Ectodermal cell (in vitro differentiated cells): ENCODE measurements around the gene BMP5.

ENCODE experiments used
- H3K27ac ChIP-seq: 2 replicates; pipeline ENCODE4 v1.7.0; 2013; ENCODE audit warnings: mild to moderate bottlenecking, low read depth, low read length; ENCODE audit not compliant: insufficient read depth, poor library complexity, severe bottlenecking
- H3K27me3 ChIP-seq: 2 replicates; pipeline ENCODE4 v1.7.0; 2013; ENCODE audit warnings: mild to moderate bottlenecking, low read length; ENCODE audit not compliant: insufficient read depth, control insufficient read depth, poor library complexity, severe bottlenecking
- H3K36me3 ChIP-seq: one replicate; pipeline ENCODE4 v1.7.0; 2013; ENCODE audit warnings: low read length; ENCODE audit not compliant: control insufficient read depth, insufficient read depth
- H3K4me1 ChIP-seq: one replicate; pipeline ENCODE4 v1.7.0; 2013; ENCODE audit warnings: low read length; ENCODE audit not compliant: control insufficient read depth, insufficient read depth
- H3K4me3 ChIP-seq: 2 replicates; pipeline ENCODE4 v1.7.0; 2013; ENCODE audit warnings: low read depth, low read length, control low read depth; ENCODE audit not compliant: insufficient read depth
- H3K9me3 ChIP-seq: 2 replicates; pipeline ENCODE4 v1.7.0; 2013; ENCODE audit warnings: mild to moderate bottlenecking, low read length, moderate library complexity; ENCODE audit not compliant: control insufficient read depth
- WGBS, 2 experiments: methylation state at CpG; one replicate each; pipeline ENCODE4 v1.1.7; 2013; ENCODE audit warnings: missing lambda C conversion rate in 2 of 2; 5-methylcytosine and 5-hydroxymethylcytosine counted together

Gene BMP5

DNA sequence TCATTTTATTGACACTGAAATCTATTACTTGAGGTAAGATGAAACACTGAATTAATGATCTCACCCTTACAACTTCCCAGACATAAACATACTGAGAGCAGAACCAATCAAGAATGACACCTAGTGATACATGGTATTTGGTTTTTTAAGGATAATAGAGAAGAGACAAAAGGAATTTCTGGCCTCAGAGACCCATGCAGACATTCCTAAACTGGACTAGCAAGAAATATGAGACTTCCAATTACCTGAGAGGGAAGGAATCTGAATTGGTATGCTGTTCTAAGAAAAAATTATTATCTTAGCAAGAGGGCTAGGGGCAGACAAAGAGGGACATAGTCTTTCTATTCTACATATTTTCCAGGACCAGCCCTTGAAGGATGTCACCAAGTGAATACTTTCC, 141.1 kb downstream of the BMP5 start:
- no peaks in the 10 kb centered on the region for H3K4me1 ChIP-seq
- no peaks in the 10 kb centered on the region for H3K9me3 ChIP-seq
- H3K36me3 ChIP-seq: no peaks in the 10 kb centered on the region
- H3K27ac ChIP-seq: no peak overlapping the region
- no peak overlapping the region for H3K4me3 ChIP-seq
- no peaks in the 10 kb centered on the region for H3K27me3 ChIP-seq

DNA sequence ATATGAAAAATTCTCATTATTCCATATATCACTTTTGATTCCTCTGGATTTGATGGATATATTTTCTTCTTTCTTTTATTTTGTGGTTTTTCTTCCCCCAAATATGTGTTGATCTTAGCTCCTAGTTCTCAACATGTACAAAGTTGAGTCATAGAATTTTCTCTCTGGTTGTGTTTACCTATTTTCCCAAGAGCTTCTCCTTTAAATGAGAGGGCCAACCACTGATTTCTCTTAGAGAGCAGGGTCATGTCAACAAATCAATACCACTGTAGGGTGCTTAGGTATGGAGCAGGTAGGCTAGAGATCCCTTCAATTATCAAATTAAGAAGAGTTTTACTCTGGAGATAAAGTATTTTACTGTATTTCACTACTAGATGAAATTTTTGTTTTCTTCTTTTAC, 145.7 kb downstream of the BMP5 start:
- Histone ChIP-seq H3K4me1 (no peaks in the 10 kb centered on the region), H3K9me3 (no peaks in the 10 kb centered on the region), H3K27me3 (no peaks in the 10 kb centered on the region), H3K4me3 (no peak overlapping the region), H3K36me3 (no peaks in the 10 kb centered on the region), H3K27ac (no peak overlapping the region)

DNA sequence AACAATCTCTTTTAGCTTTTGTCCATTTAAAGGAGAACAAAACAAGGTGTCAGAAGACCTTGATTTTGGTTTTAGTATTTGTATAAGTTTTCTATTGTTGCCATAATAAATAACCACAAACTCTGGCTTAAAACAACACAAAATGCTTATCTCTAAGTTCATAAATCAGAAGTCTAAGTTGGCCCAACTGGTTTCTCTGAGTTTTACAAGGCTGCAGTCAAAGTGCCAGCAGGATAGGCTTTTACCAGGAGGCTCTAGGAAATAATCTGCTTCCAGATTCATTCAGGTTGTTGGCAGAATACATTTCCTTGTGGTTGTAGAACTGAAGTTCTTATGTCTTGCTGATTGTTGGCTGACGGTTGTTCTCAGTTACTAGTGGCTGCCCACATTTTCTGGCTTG, 149.2 kb downstream of the BMP5 start:
- no peaks in the 10 kb centered on the region for H3K27me3 ChIP-seq
- no peaks in the 10 kb centered on the region for H3K4me1 ChIP-seq
- WGBS, 2 experiments: 73 to 100% methylated on average over 1 of the region's 1 CpG
- H3K36me3 ChIP-seq: no peaks in the 10 kb centered on the region
- H3K4me3 ChIP-seq: no peak overlapping the region
- H3K27ac ChIP-seq: no peak overlapping the region
- H3K9me3 ChIP-seq: no peaks in the 10 kb centered on the region

DNA sequence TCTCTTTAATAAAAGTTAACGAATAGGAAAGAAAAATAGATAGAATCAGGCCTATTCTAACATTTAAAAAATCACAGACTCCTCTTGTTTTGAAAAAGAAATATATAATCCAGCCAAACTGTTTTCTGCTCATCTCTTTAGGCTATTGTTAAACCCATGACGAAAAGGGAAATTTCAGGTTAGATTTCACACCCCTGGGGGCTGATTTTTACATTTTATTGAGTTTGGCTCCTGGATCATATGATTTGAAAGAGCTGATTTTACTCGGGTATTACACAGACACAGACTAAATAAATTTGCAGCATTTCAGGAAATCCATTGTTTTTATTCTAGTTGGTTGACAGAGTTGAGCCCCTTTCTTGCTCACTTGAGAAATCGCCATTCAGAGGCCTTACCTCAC, 160.6 kb downstream of the BMP5 start:
- WGBS, 2 experiments: 92 to 100% methylated on average over 3 to 4 of the region's 4 CpGs
- Histone ChIP-seq H3K36me3 (no peaks in the 10 kb centered on the region), H3K4me3 (no peak overlapping the region), H3K27me3 (no peaks in the 10 kb centered on the region), H3K27ac (no peak overlapping the region), H3K9me3 (no peaks in the 10 kb centered on the region), H3K4me1 (no peaks in the 10 kb centered on the region)

GRCh38 chr6:55713436-55713835, 162.0 kb downstream of the BMP5 start:
- Histone ChIP-seq H3K9me3 (no peaks in the 10 kb centered on the region), H3K4me3 (no peak overlapping the region), H3K27me3 (no peaks in the 10 kb centered on the region), H3K27ac (no peak overlapping the region), H3K4me1 (no peaks in the 10 kb centered on the region), H3K36me3 (no peaks in the 10 kb centered on the region)
- WGBS, 2 experiments: 88 to 92% methylated on average over 3 of the region's 3 CpGs

GRCh38 chr6:55708711-55709110, 166.7 kb downstream of the BMP5 start:
- Histone ChIP-seq H3K4me3 (no peak overlapping the region), H3K9me3 (no peaks in the 10 kb centered on the region), H3K4me1 (no peaks in the 10 kb centered on the region), H3K27me3 (no peaks in the 10 kb centered on the region), H3K36me3 (no peaks in the 10 kb centered on the region), H3K27ac (no peak overlapping the region)
- 100% methylated on average over 1 of the region's 1 CpG for WGBS, 2 experiments

- Histone ChIP-seq H3K36me3 (no peaks in the 10 kb centered on the region), H3K4me3 (no peak overlapping the region), H3K27me3 (no peaks in the 10 kb centered on the region), H3K9me3 (peaks cover 3% of the 10 kb centered on the region), H3K4me1 (no peaks in the 10 kb centered on the region), H3K27ac (peak overlapping the region; percentile 38)
- 94% methylated on average over 2 of the region's 2 CpGs; no CpG with 5 or more reads in 1 of the 2 experiments for WGBS, 2 experiments
These were observed 169.6 kb downstream of the BMP5 start for GRCh38 chr6:55705451-55706440.

GRCh38 chr6:55704421-55704820, 171.0 kb downstream of the BMP5 start:
- no peaks in the 10 kb centered on the region for H3K4me1 ChIP-seq
- no peak overlapping the region for H3K4me3 ChIP-seq
- 97 to 100% methylated on average over 1 of the region's 1 CpG for WGBS, 2 experiments
- H3K9me3 ChIP-seq: peaks cover 3% of the 10 kb centered on the region
- no peaks in the 10 kb centered on the region for H3K36me3 ChIP-seq
- H3K27ac ChIP-seq: no peak overlapping the region
- no peaks in the 10 kb centered on the region for H3K27me3 ChIP-seq
